ENCODE results near the gene MSN.

DNA sequence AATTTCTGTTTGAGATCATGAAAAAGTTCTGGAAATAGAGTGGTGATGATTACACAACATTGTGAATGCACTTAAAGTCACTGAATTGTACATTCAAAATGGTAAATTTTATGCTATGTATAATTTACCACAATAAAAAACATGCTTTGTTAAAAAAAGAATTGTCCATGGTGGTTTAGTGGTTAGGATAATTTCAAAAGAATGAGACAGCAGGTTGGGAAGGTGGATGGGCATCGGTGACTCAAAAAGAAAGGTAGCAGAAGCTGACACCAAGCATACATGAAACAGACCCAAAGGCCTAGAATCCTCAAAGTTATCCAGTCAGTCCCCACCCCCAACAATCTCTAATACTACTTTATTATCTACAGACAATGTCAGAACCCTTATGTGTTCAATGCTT, 91.1 kb downstream of the MSN start:
- TF ChIP-seq, protein P1, sequence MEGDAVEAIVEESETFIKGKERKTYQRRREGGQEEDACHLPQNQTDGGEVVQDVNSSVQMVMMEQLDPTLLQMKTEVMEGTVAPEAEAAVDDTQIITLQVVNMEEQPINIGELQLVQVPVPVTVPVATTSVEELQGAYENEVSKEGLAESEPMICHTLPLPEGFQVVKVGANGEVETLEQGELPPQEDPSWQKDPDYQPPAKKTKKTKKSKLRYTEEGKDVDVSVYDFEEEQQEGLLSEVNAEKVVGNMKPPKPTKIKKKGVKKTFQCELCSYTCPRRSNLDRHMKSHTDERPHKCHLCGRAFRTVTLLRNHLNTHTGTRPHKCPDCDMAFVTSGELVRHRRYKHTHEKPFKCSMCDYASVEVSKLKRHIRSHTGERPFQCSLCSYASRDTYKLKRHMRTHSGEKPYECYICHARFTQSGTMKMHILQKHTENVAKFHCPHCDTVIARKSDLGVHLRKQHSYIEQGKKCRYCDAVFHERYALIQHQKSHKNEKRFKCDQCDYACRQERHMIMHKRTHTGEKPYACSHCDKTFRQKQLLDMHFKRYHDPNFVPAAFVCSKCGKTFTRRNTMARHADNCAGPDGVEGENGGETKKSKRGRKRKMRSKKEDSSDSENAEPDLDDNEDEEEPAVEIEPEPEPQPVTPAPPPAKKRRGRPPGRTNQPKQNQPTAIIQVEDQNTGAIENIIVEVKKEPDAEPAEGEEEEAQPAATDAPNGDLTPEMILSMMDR (IDR thresholded peaks at IDR 0.05; ENCODE audit: poor library complexity) = no peak
- TF ChIP-seq EZH2 (IDR thresholded peaks at IDR 0.05; ENCODE audit: borderline replicate concordance) = no peak
